ENCODE measurements around the gene SETD7. TPM values are rescaled to one million over a fixed set of nuclear protein-coding genes. Genes with fewer than 3 reads are reported as not detected.

The SETD7 gene
- total and polyA plus RNA-seq, 2 of the 4 experiments (the other 2 are of a cell fraction) = 17.0 to 46.6 TPM

- H2AFZ ChIP-seq (replicated peaks; ENCODE audit: low read length, poor library complexity) = no peak overlapping the region
- H3K27ac ChIP-seq (ENCODE audit: insufficient read depth, low read length) = no peak overlapping the region
- dilution Hi-C loops (cut with HindIII; ENCODE audit: low sequenced_read_pairs, unreplicated experiment) (no loop called here), intact Hi-C loops (cut with micrococcal nuclease) (no loop called here), in situ Hi-C loops (cut with MboI; ENCODE audit: low sequenced_read_pairs) (no loop called here)
- H2AK5ac ChIP-seq (ENCODE audit: low read depth, low read length) = no peak overlapping the region
- POLR2A ChIA-PET (ENCODE audit: unreplicated experiment) = no interaction called here
- no peak overlapping the region for H3K4me3 ChIP-seq (ENCODE audit: insufficient read depth, low read depth, low read length)
- no peak overlapping the region for H3K9ac ChIP-seq (ENCODE audit: low read depth, low read length)
- H4K8ac ChIP-seq (ENCODE audit: low read depth in 2 of 2, low read length in 2 of 2) = no peak overlapping the region
- CTCF ChIA-PET = no interaction called here
- no peaks in the 10 kb centered on the region for H3K4me1 ChIP-seq (ENCODE audit: control insufficient read depth, insufficient read depth, low read length)
- no peak for DNase-seq
- BruUV-seq (replicated peaks) = no TSS peak
- no peak overlapping the region for H2BK15ac ChIP-seq (ENCODE audit: low read depth, low read length)
- H4K20me1 ChIP-seq (ENCODE audit: insufficient read depth, low read length) = no peaks in the 10 kb centered on the region
- H3K23ac ChIP-seq (ENCODE audit: low read depth, low read length) = no peak overlapping the region
- H2AK9ac ChIP-seq (replicated peaks; ENCODE audit: low read depth, low read length, poor library complexity) = no peak overlapping the region
- no peak overlapping the region for H3K14ac ChIP-seq (replicated peaks; ENCODE audit: low read depth, low read length)
- H3K4me2 ChIP-seq (ENCODE audit: low read depth, low read length) = no peak overlapping the region
- TF ChIP-seq SMC3 (IDR thresholded peaks at IDR 0.05; ENCODE audit: low read depth, low read length) (no peak), USF2 (IDR thresholded peaks at IDR 0.05; ENCODE audit: low read depth, low read length) (no peak), ELK1 (IDR thresholded peaks at IDR 0.05; ENCODE audit: borderline replicate concordance, low read depth, low read length) (no peak), MXI1 (IDR thresholded peaks at IDR 0.05; ENCODE audit: borderline replicate concordance, low read depth, low read length) (no peak), CHD1 (IDR thresholded peaks at IDR 0.05; ENCODE audit: low read depth, low read length) (no peak), BHLHE40 (IDR thresholded peaks at IDR 0.05; ENCODE audit: low read depth, low read length) (no peak), CTCF (conservative IDR thresholded peaks at IDR 0.05; ENCODE audit: low read depth, low read length) (no peak)
- H4K5ac ChIP-seq (ENCODE audit: low read depth, low read length) = no peak overlapping the region
- WGBS, 2 experiments (ENCODE audit: extremely low coverage in 2 of 2, insufficient read length in 1 of 2) = 50% methylated on average over 1 of the region's 2 CpGs; no CpG with 5 or more reads in 1 of the 2 experiments
- H3K4ac ChIP-seq (ENCODE audit: low read depth, low read length) = no peak overlapping the region
- H3K27me3 ChIP-seq (ENCODE audit: control insufficient read depth, insufficient read depth, low read length) = peaks cover 5% of the 10 kb centered on the region
- no peak overlapping the region for H3K56ac ChIP-seq (ENCODE audit: extremely low read depth, insufficient read depth, low read length)
- no peak overlapping the region for H2BK20ac ChIP-seq (ENCODE audit: low read depth, low read length)
- H3K18ac ChIP-seq (ENCODE audit: low read depth, low read length) = no peak overlapping the region
- no peak; the same call in 1 of the 2 replicates for ATAC-seq (ENCODE audit: low read depth)
- H3K9me3 ChIP-seq (ENCODE audit: control insufficient read depth, insufficient read depth, low read length) = no peaks in the 10 kb centered on the region
- no peak overlapping the region for H4K91ac ChIP-seq (ENCODE audit: insufficient read depth, low read depth, low read length)
- H3K79me1 ChIP-seq (ENCODE audit: low read depth in 1 of 2, low read length in 2 of 2) = no peaks in the 10 kb centered on the region
- no peak overlapping the region for H2BK5ac ChIP-seq (ENCODE audit: low read depth, low read length, poor library complexity, severe bottlenecking)
- no peak overlapping the region for H2BK120ac ChIP-seq (ENCODE audit: low read depth, low read length)
- peaks cover 5% of the 10 kb centered on the region; the same call in 1 of the 2 replicates for H3K9me1 ChIP-seq (ENCODE audit: insufficient read depth, low read length)
- H3K36me3 ChIP-seq (ENCODE audit: control insufficient read depth, insufficient read depth, low read length) = no peaks in the 10 kb centered on the region
Measured at GRCh38 chr4:139584013-139584412, 28.0 kb upstream of the SETD7 start.
